ENCODE results near the gene CSNK2A1.
"Not testable (repeated sequence)": the region's sequence is repeated elsewhere in the genome, so short reads cannot be mapped to it uniquely, and the experiment has no call there.

CSNK2A1 gene

GRCh38 chr20:462199-462991 lies 81.2 kb downstream of the CSNK2A1 start, which contains the start of gene TBC1D20:
TBC1D20 (minus strand) TSS chr20:462533; CDS start chr20:462405, 128 bp downstream.
- peak within 1 kb of the TSS; percentile 80 for H3K4me3 ChIP-seq (ENCODE audit: low read length)
- DNase-seq (ENCODE audit: low read depth) = peak; percentile 43
- TF ChIP-seq CTCF (conservative IDR thresholded peaks at IDR 0.05; ENCODE audit: low read depth, low read length) = peak; percentile 32

GRCh38 chr20:461254-462198 lies 82.1 kb downstream of the CSNK2A1 start:
- no peak for TF ChIP-seq CTCF (conservative IDR thresholded peaks at IDR 0.05; ENCODE audit: low read depth, low read length)
- peak overlapping the region; percentile 80 for H3K4me3 ChIP-seq (ENCODE audit: low read length)
- DNase-seq (ENCODE audit: low read depth) = no peak

- no peak for DNase-seq (ENCODE audit: low read depth)
- TF ChIP-seq CTCF (conservative IDR thresholded peaks at IDR 0.05; ENCODE audit: low read depth, low read length) = no peak
- H3K4me3 ChIP-seq (ENCODE audit: low read length) = peak overlapping the region; percentile 80
Observed at GRCh38 chr20:460707-461106, 82.9 kb downstream of the CSNK2A1 start.

- no peak for DNase-seq (ENCODE audit: low read depth)
- H3K4me3 ChIP-seq (ENCODE audit: low read length) = no peak overlapping the region
- no peak for TF ChIP-seq CTCF (conservative IDR thresholded peaks at IDR 0.05; ENCODE audit: low read depth, low read length)
Observed at GRCh38 chr20:460180-460579, 83.4 kb downstream of the CSNK2A1 start.

- TF ChIP-seq CTCF (conservative IDR thresholded peaks at IDR 0.05; ENCODE audit: low read depth, low read length) = no peak
- H3K4me3 ChIP-seq (ENCODE audit: low read length) = no peak overlapping the region
- DNase-seq (ENCODE audit: low read depth) = no peak
Observed at GRCh38 chr20:458776-459175, 84.8 kb downstream of the CSNK2A1 start.

GRCh38 chr20:454951-455350 lies 88.6 kb downstream of the CSNK2A1 start:
- no peak for DNase-seq (ENCODE audit: low read depth)
- TF ChIP-seq CTCF (conservative IDR thresholded peaks at IDR 0.05; ENCODE audit: low read depth, low read length) = no peak
- H3K4me3 ChIP-seq (ENCODE audit: low read length) = no peak overlapping the region

GRCh38 chr20:452021-452420 lies 91.6 kb downstream of the CSNK2A1 start:
- DNase-seq (ENCODE audit: low read depth); H3K4me3 ChIP-seq (ENCODE audit: low read length): not testable (repeated sequence)

All from retinal pigment epithelial cell (primary cell).